ENCODE measurements around the gene PSMC4.

Gene PSMC4

GRCh38 chr19:39995794-39996193 lies 24.8 kb downstream of the PSMC4 start:
- DNase-seq: no peak

- DNase-seq: peak; percentile 68
Measured at GRCh38 chr19:39996218-39996810, 25.3 kb downstream of the PSMC4 start.

- DNase-seq: peak; percentile 93
Measured at GRCh38 chr19:39996811-39997637, 26.1 kb downstream of the PSMC4 start, which contains the start of gene ZNF546. ZNF546 (plus strand) TSS chr19:39997060; CDS start chr19:39998327, 1,267 bp downstream.

- peak; percentile 19 for DNase-seq
Measured at GRCh38 chr19:39997638-39998216, 26.8 kb downstream of the PSMC4 start.

DNA sequence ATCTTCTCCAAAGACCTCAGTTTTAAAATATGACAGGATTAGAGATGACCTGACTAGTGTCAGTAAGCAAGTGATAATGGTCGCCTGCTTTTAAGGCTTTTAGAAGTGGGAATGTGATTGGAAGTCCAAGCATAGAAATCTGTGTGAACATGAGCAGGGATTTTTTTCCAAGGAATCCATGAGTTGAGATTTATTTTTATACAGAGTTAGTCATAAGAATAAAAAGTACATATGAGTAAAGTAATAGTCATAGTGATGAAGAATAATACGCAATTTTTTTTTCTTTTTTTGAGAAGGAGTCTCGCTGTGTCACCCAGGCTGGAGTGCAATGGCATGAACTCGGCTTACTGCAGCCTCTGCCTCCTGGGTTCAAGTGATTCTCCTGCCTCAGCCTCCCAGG lies 27.5 kb downstream of the PSMC4 start:
- DNase-seq: peak; percentile 13

GRCh38 chr19:40005691-40006272 lies 34.8 kb downstream of the PSMC4 start:
- DNase-seq: no peak

- peak; percentile 92 for DNase-seq
Measured at GRCh38 chr19:40006273-40006691, 35.3 kb downstream of the PSMC4 start.

DNA sequence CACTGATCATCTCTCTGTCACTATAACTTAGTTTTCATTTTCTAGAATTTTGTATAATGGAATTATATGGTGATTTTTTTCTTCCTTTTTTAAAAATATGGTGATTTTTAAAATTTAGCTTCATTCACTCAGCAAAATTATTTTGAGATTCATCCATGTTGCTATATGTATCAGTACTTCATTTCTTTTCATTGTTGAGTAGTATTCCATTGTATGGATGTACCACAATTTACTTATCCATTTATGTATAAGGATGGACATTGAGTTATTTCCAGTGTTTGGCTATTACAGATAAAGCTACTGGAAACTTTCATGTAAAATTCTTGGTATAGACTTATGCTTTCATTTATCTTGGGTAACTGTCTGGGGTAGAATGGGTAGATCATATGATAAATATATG lies 38.7 kb downstream of the PSMC4 start:
- DNase-seq: no peak

- DNase-seq: no peak
Measured at GRCh38 chr19:40013991-40014390, 43.0 kb downstream of the PSMC4 start.

- DNase-seq: no peak
Measured at GRCh38 chr19:40023969-40024368, 53.0 kb downstream of the PSMC4 start.

DNA sequence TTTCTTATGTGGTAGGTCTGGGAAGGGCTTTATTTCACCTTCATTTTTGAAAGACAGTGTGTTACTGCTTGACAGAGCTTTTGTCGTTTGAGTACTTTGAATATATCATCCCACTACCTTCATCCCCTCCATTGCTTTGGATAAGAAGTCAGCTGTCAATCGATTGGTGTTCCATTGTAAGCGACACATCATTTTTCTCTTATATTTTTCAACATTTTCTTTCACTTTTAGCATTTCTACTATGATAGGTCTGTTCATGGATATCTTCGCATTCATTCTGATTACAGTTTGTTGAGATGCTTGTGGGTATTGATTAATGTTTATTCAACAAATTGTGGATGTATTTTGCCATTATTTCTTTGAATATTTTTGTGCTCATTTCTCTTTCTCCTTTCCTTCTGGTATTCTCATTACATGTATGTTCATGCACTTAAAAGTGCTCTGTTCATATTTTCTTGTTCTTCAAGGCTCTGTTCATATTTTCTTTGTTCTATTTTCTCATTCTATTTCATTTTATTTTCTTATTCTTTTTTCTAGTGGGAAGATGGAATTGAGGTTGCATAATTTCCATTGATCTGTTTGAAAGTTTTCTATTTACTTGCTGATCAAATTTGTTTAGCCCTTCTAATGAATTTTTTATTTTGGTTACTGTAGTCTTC lies 55.1 kb downstream of the PSMC4 start:
- DNase-seq: no peak

- DNase-seq: no peak
Measured at GRCh38 chr19:40026597-40026970, 55.6 kb downstream of the PSMC4 start.

All from EL (cell line).